Lower leg skin (tissue), 3 donors: Measurements from ENCODE around the gene ATP1A4.

Experiments
- CTCF ChIP-seq, 3 donors: fragments of 450-650 bp; IDR thresholded peaks; one replicate each; pipeline ENCODE4 v1.5.1; 2016; ENCODE audit warnings: antibody characterized with exemption in 3 of 3, mild to moderate bottlenecking in 3 of 3, moderate library complexity in 2 of 3
- POLR2A ChIP-seq, 2 donors: fragments of 450-650 bp; IDR thresholded peaks; one replicate each; pipeline ENCODE4 v1.6.1; 2016 to 2017; ENCODE audit warnings: antibody characterized with exemption in 2 of 2, mild to moderate bottlenecking in 1 of 2, moderate library complexity in 1 of 2

GRCh38 chr1:160120797-160121196, 30.6 kb upstream of the ATP1A4 start:
- TF ChIP-seq CTCF (IDR thresholded peaks at IDR 0.05) (no peak), POLR2A (IDR thresholded peaks at IDR 0.05) (no peak)
